IMR-90 (cell line): ENCODE measurements around the gene NHLRC1. TPM values are rescaled to one million over a fixed set of nuclear protein-coding genes. Genes with fewer than 3 reads are reported as not detected.

Source experiments
- ATAC-seq: fragments of 200-7000 bp; cut with Tn5 transposase; 2 replicates; pipeline ENCODE4 v1.9.1; 2020; ENCODE audit warnings: low read depth, mild to moderate bottlenecking, moderate library complexity
- BruUV-seq: library from RNA; stranded (reverse); fragments of 400-500 nt; replicated peaks from 2 replicates; lab custom pipeline; 2021; lab: Mats Ljungman, UMichigan
- CTCF ChIA-PET: fragments of 300-600 bp; formaldehyde crosslinking; extraction: SDS; loops from one replicate; lab custom pipeline; 2021; ENCODE audit warnings: antibody characterized with exemption; lab: Yijun Ruan, JAX
- POLR2A ChIA-PET: fragments of 300-600 bp; sonication (Branson Sonifier 250); formaldehyde crosslinking; loops from one replicate; lab custom pipeline; 2022; ENCODE audit warnings: antibody characterized with exemption; ENCODE audit not compliant: unreplicated experiment; lab: Charles Lee
- DNase-seq: peaks from one replicate; pipeline ENCODE4 v3.0.0; 2013
- H2AFZ ChIP-seq: replicated peaks from 2 replicates; pipeline ENCODE3; 2013; ENCODE audit warnings: low read length, mild to moderate bottlenecking; ENCODE audit not compliant: poor library complexity
- H2AK5ac ChIP-seq: 2 replicates; pipeline ENCODE4 v1.6.1; 2013; ENCODE audit warnings: low read depth, low read length, inconsistent platforms
- H2AK9ac ChIP-seq: replicated peaks from 2 replicates; pipeline ENCODE3; 2013; ENCODE audit warnings: mild to moderate bottlenecking, low read depth, low read length, moderate library complexity; ENCODE audit not compliant: poor library complexity
- H2BK120ac ChIP-seq: 2 replicates; pipeline ENCODE4 v1.6.1; 2013; ENCODE audit warnings: low read depth, low read length, inconsistent platforms
- H2BK15ac ChIP-seq: 3 replicates; pipeline ENCODE4 v1.6.1; 2013; ENCODE audit warnings: low read depth, low read length, inconsistent platforms
- H2BK20ac ChIP-seq: 2 replicates; pipeline ENCODE4 v1.6.1; 2013; ENCODE audit warnings: low read depth, mild to moderate bottlenecking, inconsistent platforms, low read length, moderate library complexity
- H2BK5ac ChIP-seq: 2 replicates; pipeline ENCODE4 v1.6.1; 2013; ENCODE audit warnings: mild to moderate bottlenecking, low read depth, low read length, inconsistent platforms; ENCODE audit not compliant: poor library complexity, severe bottlenecking
- H3K14ac ChIP-seq: replicated peaks from 2 replicates; pipeline ENCODE4 v1.6.1; 2013; ENCODE audit warnings: low read depth, low read length, inconsistent platforms
- H3K18ac ChIP-seq: 2 replicates; pipeline ENCODE4 v1.6.1; 2013; ENCODE audit warnings: low read depth, low read length, control low read depth
- H3K23ac ChIP-seq: 2 replicates; pipeline ENCODE4 v1.6.1; 2013; ENCODE audit warnings: low read depth, low read length, inconsistent platforms
- H3K27ac ChIP-seq: 2 replicates; pipeline ENCODE4 v1.5.1; 2013; ENCODE audit warnings: mild to moderate bottlenecking, control low read depth, low read length; ENCODE audit not compliant: insufficient read depth
- H3K27me3 ChIP-seq: 2 replicates; pipeline ENCODE4 v1.6.1; 2013; ENCODE audit warnings: low read length; ENCODE audit not compliant: control insufficient read depth, insufficient read depth
- H3K36me3 ChIP-seq: 2 replicates; pipeline ENCODE4 v1.6.1; 2013; ENCODE audit warnings: low read length, mixed read lengths; ENCODE audit not compliant: control insufficient read depth, insufficient read depth
- H3K4ac ChIP-seq: 2 replicates; pipeline ENCODE4 v1.6.1; 2013; ENCODE audit warnings: low read depth, low read length, inconsistent platforms
- H3K4me1 ChIP-seq: 2 replicates; pipeline ENCODE4 v1.6.1; 2013; ENCODE audit warnings: low read length, mixed read lengths; ENCODE audit not compliant: control insufficient read depth, insufficient read depth
- H3K4me2 ChIP-seq: 2 replicates; pipeline ENCODE4 v1.6.1; 2013; ENCODE audit warnings: low read depth, mild to moderate bottlenecking, control low read depth, low read length, moderate library complexity
- H3K4me3 ChIP-seq: 2 replicates; pipeline ENCODE4 v1.5.1; 2013; ENCODE audit warnings: low read depth, mild to moderate bottlenecking, control low read depth, low read length, moderate library complexity; ENCODE audit not compliant: insufficient read depth
- H3K56ac ChIP-seq: 2 replicates; pipeline ENCODE4 v1.6.1; 2013; ENCODE audit warnings: low read length, inconsistent platforms; ENCODE audit not compliant: insufficient read depth; ENCODE audit errors: extremely low read depth
- H3K79me1 ChIP-seq, 2 experiments: 2 replicates each; pipeline ENCODE4 v1.6.1; 2013; ENCODE audit warnings: low read length in 2 of 2, inconsistent platforms in 1 of 2, low read depth in 1 of 2
- H3K9ac ChIP-seq: 2 replicates; pipeline ENCODE4 v1.6.1; 2013; ENCODE audit warnings: low read depth, low read length, control low read depth
- H3K9me1 ChIP-seq: 2 replicates; pipeline ENCODE4 v1.6.1; 2013; ENCODE audit warnings: low read length, inconsistent platforms; ENCODE audit not compliant: insufficient read depth
- H3K9me3 ChIP-seq: 2 replicates; pipeline ENCODE4 v1.6.1; 2013; ENCODE audit warnings: low read length; ENCODE audit not compliant: control insufficient read depth, insufficient read depth
- H4K20me1 ChIP-seq: 2 replicates; pipeline ENCODE4 v1.6.1; 2013; ENCODE audit warnings: low read length, inconsistent platforms; ENCODE audit not compliant: insufficient read depth
- H4K5ac ChIP-seq: 2 replicates; pipeline ENCODE4 v1.6.1; 2013; ENCODE audit warnings: mild to moderate bottlenecking, low read depth, low read length, control low read depth
- H4K8ac ChIP-seq, 2 experiments: 2 replicates each; pipeline ENCODE4 v1.6.1; 2013; ENCODE audit warnings: low read depth in 2 of 2, low read length in 2 of 2, control low read depth in 1 of 2, inconsistent platforms in 1 of 2
- H4K91ac ChIP-seq: 2 replicates; pipeline ENCODE4 v1.6.1; 2013; ENCODE audit warnings: low read depth, low read length, inconsistent platforms; ENCODE audit not compliant: insufficient read depth
- BHLHE40 ChIP-seq: fragments of 150-350 bp; IDR thresholded peaks from 2 replicates; pipeline ENCODE4 v1.6.1; 2016; ENCODE audit warnings: mild to moderate bottlenecking, low read depth, low read length
- CEBPB ChIP-seq: IDR thresholded peaks from 2 replicates; pipeline ENCODE4 v1.6.1; 2012; ENCODE audit warnings: low read depth, low read length, improper control_type of control experiment
- CHD1 ChIP-seq: IDR thresholded peaks from 2 replicates; pipeline ENCODE4 v1.6.1; 2012; ENCODE audit warnings: low read depth, low read length, improper control_type of control experiment
- FOS ChIP-seq: fragments of 150-350 bp; IDR thresholded peaks from 2 replicates; pipeline ENCODE4 v1.6.1; 2016; ENCODE audit warnings: low read depth, low read length
- MAFK ChIP-seq: IDR thresholded peaks from 2 replicates; pipeline ENCODE4 v1.6.1; 2012; ENCODE audit warnings: low read depth, low read length, improper control_type of control experiment
- MAZ ChIP-seq: IDR thresholded peaks from 2 replicates; pipeline ENCODE4 v1.6.1; 2012; ENCODE audit warnings: low read depth, mild to moderate bottlenecking, low read length, improper control_type of control experiment, moderate library complexity, borderline replicate concordance
- MXI1 ChIP-seq: IDR thresholded peaks from 2 replicates; pipeline ENCODE4 v1.6.1; 2012; ENCODE audit warnings: low read depth, mild to moderate bottlenecking, low read length, moderate library complexity, borderline replicate concordance
- NFE2L2 ChIP-seq: fragments of 150-350 bp; IDR thresholded peaks from 2 replicates; pipeline ENCODE4 v1.6.1; 2016; ENCODE audit warnings: low read depth, mild to moderate bottlenecking, low read length
- POLR2A ChIP-seq: IDR thresholded peaks from 2 replicates; pipeline ENCODE4 v1.6.1; 2012; ENCODE audit warnings: mild to moderate bottlenecking, low read depth, low read length
- RAD21 ChIP-seq: IDR thresholded peaks from 2 replicates; pipeline ENCODE4 v1.6.1; 2012; ENCODE audit warnings: low read length, improper control_type of control experiment
- RCOR1 ChIP-seq: IDR thresholded peaks from 2 replicates; pipeline ENCODE4 v1.6.1; 2012; ENCODE audit warnings: mild to moderate bottlenecking, low read length, improper control_type of control experiment; ENCODE audit not compliant: insufficient replicate concordance
- RFX5 ChIP-seq: IDR thresholded peaks from 2 replicates; pipeline ENCODE4 v1.8.0; 2012; ENCODE audit warnings: low read depth, mild to moderate bottlenecking, low read length, moderate library complexity
- SMC3 ChIP-seq: fragments of 150-350 bp; IDR thresholded peaks from 2 replicates; pipeline ENCODE4 v1.6.1; 2016; ENCODE audit warnings: low read depth, mild to moderate bottlenecking, antibody characterized with exemption, low read length, moderate library complexity
- WGBS, 2 experiments: methylation state at CpG; one replicate each; pipeline versions ENCODE4 v1.1.5 to v1.1.7; 2013; ENCODE audit warnings: missing lambda C conversion rate in 2 of 2; ENCODE audit not compliant: insufficient read length in 1 of 2; ENCODE audit errors: extremely low coverage in 2 of 2; 5-methylcytosine and 5-hydroxymethylcytosine counted together
- dilution Hi-C: fragments of 300-500 bp; cut with HindIII; formaldehyde crosslinking; loops from one replicate; pipeline ENCODE4 v1.14.3; 2018; ENCODE audit warnings: low sequenced_read_pairs; ENCODE audit not compliant: unreplicated experiment
- in situ Hi-C: fragments of 300-500 bp; cut with MboI; formaldehyde crosslinking; loops from 3 replicates; pipeline ENCODE4 v1.14.3; 2019; ENCODE audit warnings: low sequenced_read_pairs, inconsistent platforms, mixed read lengths
- intact Hi-C: fragments of 100-400 bp; cut with micrococcal nuclease; formaldehyde crosslinking; loops from 2 replicates; pipeline ENCODE4 v1.10.0; 2022
- polyA plus RNA-seq, 3 experiments: library from polyadenylated mRNA; depleted of rRNA; stranded (reverse); fragments of >200 nt; gene quantifications; 2 replicates each; pipeline ENCODE4 v1.2.3, GENCODE V29; 2012; ENCODE audit warnings: low replicate concordance in 1 of 3
- total RNA-seq: library from RNA; depleted of rRNA; stranded (reverse); fragments of >200 nt; gene quantifications from 2 replicates; pipeline ENCODE4 v1.2.3, GENCODE V29; 2012
- TF ChIP-seq, protein P1 (sequence below): fragments of 150-350 bp; IDR thresholded peaks from 2 replicates; pipeline ENCODE4 v1.6.1; 2017; ENCODE audit warnings: mild to moderate bottlenecking, antibody characterized with exemption, low read length, low read depth
- TF ChIP-seq, protein P2 (sequence below): conservative IDR thresholded peaks from 2 replicates; pipeline ENCODE4 v1.5.1; 2012; ENCODE audit warnings: mild to moderate bottlenecking, low read depth, low read length, improper control_type of control experiment
- TF ChIP-seq, protein P3 (sequence below): fragments of 150-350 bp; IDR thresholded peaks from 2 replicates; pipeline ENCODE4 v1.6.1; 2016; ENCODE audit warnings: low read depth, mild to moderate bottlenecking, low read length, moderate library complexity, borderline replicate concordance

NHLRC1 gene
- total and polyA plus RNA-seq, 2 of the 4 experiments (the other 2 are of a cell fraction), result 1.1 TPM

DNA sequence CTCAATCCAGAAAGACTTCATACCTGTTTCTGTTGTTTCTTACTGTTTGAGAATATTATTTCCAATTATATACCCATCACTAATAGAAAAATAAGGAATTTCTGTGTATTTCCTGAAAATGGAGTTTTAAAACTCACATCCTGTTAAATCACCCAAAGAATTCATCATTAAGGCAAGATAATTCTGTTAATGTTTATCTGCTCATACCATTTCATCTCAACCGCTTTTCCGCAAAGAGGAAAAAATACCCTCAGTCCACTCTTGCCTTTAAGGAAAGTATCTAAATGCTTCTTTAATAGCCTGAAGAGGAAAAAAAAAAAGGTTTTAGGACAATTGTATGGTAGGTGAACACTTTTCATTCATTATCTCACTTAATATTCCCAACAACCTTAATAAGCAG lies 25.1 kb upstream of the NHLRC1 start:
- H3K4me2 ChIP-seq, result no peak overlapping the region
- in situ Hi-C loops (no loop called here), intact Hi-C loops (no loop called here), dilution Hi-C loops (no loop called here)
- H3K4me1 ChIP-seq, result no peaks in the 10 kb centered on the region; the same call in 1 of the 2 replicates
- H2BK5ac ChIP-seq, result peak overlapping the region; percentile 4
- H3K36me3 ChIP-seq, result no peaks in the 10 kb centered on the region
- no peak overlapping the region for H3K18ac ChIP-seq
- CTCF ChIA-PET, result interaction anchor here (0.9 kb wide), 1 partner anchor 18 kb away, joined by 3 read pairs; no protein-coding TSS in a partner anchor
- no peak overlapping the region for H4K91ac ChIP-seq
- no peak overlapping the region for H4K8ac ChIP-seq
- no peak overlapping the region for H3K14ac ChIP-seq
- no peak overlapping the region for H3K56ac ChIP-seq
- DNase-seq (no peak), ATAC-seq (no peak)
- no peak overlapping the region for H2BK15ac ChIP-seq
- no peaks in the 10 kb centered on the region for H3K27me3 ChIP-seq
- no peak overlapping the region for H3K4ac ChIP-seq
- H2AK5ac ChIP-seq, result no peak overlapping the region
- no peak overlapping the region for H2AFZ ChIP-seq
- H3K4me3 ChIP-seq, result no peak overlapping the region
- H2BK120ac ChIP-seq, result no peak overlapping the region
- TF ChIP-seq NFE2L2 (no peak), RCOR1 (no peak), CEBPB (no peak), SMC3 (no peak), POLR2A (no peak), CHD1 (no peak), BHLHE40 (no peak), MAFK (no peak), RAD21 (no peak), MXI1 (no peak), FOS (no peak), MAZ (no peak), RFX5 (no peak)
- TF ChIP-seq, protein P1, sequence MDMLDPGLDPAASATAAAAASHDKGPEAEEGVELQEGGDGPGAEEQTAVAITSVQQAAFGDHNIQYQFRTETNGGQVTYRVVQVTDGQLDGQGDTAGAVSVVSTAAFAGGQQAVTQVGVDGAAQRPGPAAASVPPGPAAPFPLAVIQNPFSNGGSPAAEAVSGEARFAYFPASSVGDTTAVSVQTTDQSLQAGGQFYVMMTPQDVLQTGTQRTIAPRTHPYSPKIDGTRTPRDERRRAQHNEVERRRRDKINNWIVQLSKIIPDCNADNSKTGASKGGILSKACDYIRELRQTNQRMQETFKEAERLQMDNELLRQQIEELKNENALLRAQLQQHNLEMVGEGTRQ, result no peak
- TF ChIP-seq, protein P2, sequence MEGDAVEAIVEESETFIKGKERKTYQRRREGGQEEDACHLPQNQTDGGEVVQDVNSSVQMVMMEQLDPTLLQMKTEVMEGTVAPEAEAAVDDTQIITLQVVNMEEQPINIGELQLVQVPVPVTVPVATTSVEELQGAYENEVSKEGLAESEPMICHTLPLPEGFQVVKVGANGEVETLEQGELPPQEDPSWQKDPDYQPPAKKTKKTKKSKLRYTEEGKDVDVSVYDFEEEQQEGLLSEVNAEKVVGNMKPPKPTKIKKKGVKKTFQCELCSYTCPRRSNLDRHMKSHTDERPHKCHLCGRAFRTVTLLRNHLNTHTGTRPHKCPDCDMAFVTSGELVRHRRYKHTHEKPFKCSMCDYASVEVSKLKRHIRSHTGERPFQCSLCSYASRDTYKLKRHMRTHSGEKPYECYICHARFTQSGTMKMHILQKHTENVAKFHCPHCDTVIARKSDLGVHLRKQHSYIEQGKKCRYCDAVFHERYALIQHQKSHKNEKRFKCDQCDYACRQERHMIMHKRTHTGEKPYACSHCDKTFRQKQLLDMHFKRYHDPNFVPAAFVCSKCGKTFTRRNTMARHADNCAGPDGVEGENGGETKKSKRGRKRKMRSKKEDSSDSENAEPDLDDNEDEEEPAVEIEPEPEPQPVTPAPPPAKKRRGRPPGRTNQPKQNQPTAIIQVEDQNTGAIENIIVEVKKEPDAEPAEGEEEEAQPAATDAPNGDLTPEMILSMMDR, result no peak
- TF ChIP-seq, protein P3, sequence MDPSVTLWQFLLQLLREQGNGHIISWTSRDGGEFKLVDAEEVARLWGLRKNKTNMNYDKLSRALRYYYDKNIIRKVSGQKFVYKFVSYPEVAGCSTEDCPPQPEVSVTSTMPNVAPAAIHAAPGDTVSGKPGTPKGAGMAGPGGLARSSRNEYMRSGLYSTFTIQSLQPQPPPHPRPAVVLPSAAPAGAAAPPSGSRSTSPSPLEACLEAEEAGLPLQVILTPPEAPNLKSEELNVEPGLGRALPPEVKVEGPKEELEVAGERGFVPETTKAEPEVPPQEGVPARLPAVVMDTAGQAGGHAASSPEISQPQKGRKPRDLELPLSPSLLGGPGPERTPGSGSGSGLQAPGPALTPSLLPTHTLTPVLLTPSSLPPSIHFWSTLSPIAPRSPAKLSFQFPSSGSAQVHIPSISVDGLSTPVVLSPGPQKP, result no peak
- no peak overlapping the region for H4K5ac ChIP-seq
- H3K23ac ChIP-seq, result no peak overlapping the region
- no peak overlapping the region for H2AK9ac ChIP-seq
- H3K9me3 ChIP-seq, result no peaks in the 10 kb centered on the region
- POLR2A ChIA-PET, result no interaction called here
- H2BK20ac ChIP-seq, result no peak overlapping the region
- H3K9ac ChIP-seq, result no peak overlapping the region
- no TSS peak for BruUV-seq
- H3K79me1 ChIP-seq, result peaks cover 0 to 9% of the 10 kb centered on the region in 2 experiments; a peak in 2 of 4 replicates
- no peak overlapping the region for H3K27ac ChIP-seq
- no CpG with 5 or more reads among the region's 2 CpGs for WGBS, 2 experiments
- H3K9me1 ChIP-seq, result no peaks in the 10 kb centered on the region
- no peaks in the 10 kb centered on the region for H4K20me1 ChIP-seq
